NOMO-1 treated with DMSO at 0.1 percent for 48 hours (cell line): ENCODE results near the gene HLA-F.
A peak's percentile ranks its signal among the peaks of the same experiment; 100 is the strongest.

Experiments
- DNase-seq: peaks from one replicate; lab custom pipeline; 2025; ENCODE audit not compliant: unreplicated experiment; lab: John Stamatoyannopoulos, UW

The HLA-F gene

GRCh38 chr6:29742127-29742526, 18.9 kb downstream of the HLA-F start:
- DNase-seq, result no peak

- no peak for DNase-seq
These were observed 19.8 kb downstream of the HLA-F start for GRCh38 chr6:29743025-29743424.

GRCh38 chr6:29743568-29743967, 20.3 kb downstream of the HLA-F start:
- no peak for DNase-seq

GRCh38 chr6:29744131-29744530, 20.9 kb downstream of the HLA-F start:
- no peak for DNase-seq

- no peak for DNase-seq
These were observed 21.4 kb downstream of the HLA-F start for GRCh38 chr6:29744621-29745020.

GRCh38 chr6:29745386-29745785, 22.2 kb downstream of the HLA-F start:
- no peak for DNase-seq

GRCh38 chr6:29745855-29746449, 22.7 kb downstream of the HLA-F start:
- DNase-seq, result no peak

- no peak for DNase-seq
These were observed 23.8 kb downstream of the HLA-F start for GRCh38 chr6:29746846-29747687.

GRCh38 chr6:29747688-29748250, 24.5 kb downstream of the HLA-F start:
- no peak for DNase-seq

GRCh38 chr6:29748391-29749307, 25.4 kb downstream of the HLA-F start:
- peak; percentile 72 for DNase-seq

- no peak for DNase-seq
These were observed 26.1 kb downstream of the HLA-F start for GRCh38 chr6:29749308-29749662.

- no peak for DNase-seq
These were observed 26.4 kb downstream of the HLA-F start for GRCh38 chr6:29749668-29750067.

- DNase-seq, result no peak
These were observed 27.5 kb downstream of the HLA-F start for GRCh38 chr6:29750709-29751108.

GRCh38 chr6:29751480-29751879, 28.2 kb downstream of the HLA-F start:
- no peak for DNase-seq

- DNase-seq, result peak; percentile 76
These were observed 29.4 kb downstream of the HLA-F start for GRCh38 chr6:29752451-29753308.

- no peak for DNase-seq
These were observed 30.0 kb downstream of the HLA-F start for GRCh38 chr6:29753309-29753644.

GRCh38 chr6:29755295-29755871, 32.1 kb downstream of the HLA-F start:
- DNase-seq, result no peak

- no peak for DNase-seq
These were observed 34.0 kb downstream of the HLA-F start for GRCh38 chr6:29757282-29757681.

GRCh38 chr6:29757701-29758293, 34.6 kb downstream of the HLA-F start:
- DNase-seq, result no peak

GRCh38 chr6:29758761-29759160, 35.5 kb downstream of the HLA-F start:
- DNase-seq, result no peak
